OCI-LY1 (cell line): Measurements from ENCODE around the gene ZSCAN25.

Source experiments
- H2AFZ ChIP-seq: fragments of 200-600 bp; sonication (generic), shearing (Covaris generic); 2 replicates; pipeline ENCODE4 v1.6.0; 2014; ENCODE audit warnings: antibody characterized with exemption, mild to moderate bottlenecking, low read length
- H3F3A ChIP-seq: fragments of 200-600 bp; sonication (generic), shearing (Covaris generic); 2 replicates; pipeline ENCODE4 v1.6.0; 2014; ENCODE audit warnings: mild to moderate bottlenecking, antibody characterized with exemption, low read length, moderate library complexity; ENCODE audit not compliant: insufficient read depth
- H3K27ac ChIP-seq: fragments of 200-600 bp; sonication (generic); 2 replicates; pipeline ENCODE4 v1.5.1; 2014; ENCODE audit warnings: low read length, mixed run types, mild to moderate bottlenecking, low read depth; ENCODE audit not compliant: poor library complexity, severe bottlenecking
- H3K27me3 ChIP-seq: fragments of 200-600 bp; sonication (generic); 2 replicates; pipeline ENCODE4 v1.6.0; 2014; ENCODE audit warnings: antibody characterized with exemption, mild to moderate bottlenecking, low read length, moderate library complexity; ENCODE audit not compliant: insufficient read depth
- H3K36me3 ChIP-seq: fragments of 200-600 bp; sonication (generic); 2 replicates; pipeline ENCODE4 v1.6.1; 2014; ENCODE audit warnings: mild to moderate bottlenecking, antibody characterized with exemption, low read length, moderate library complexity, mixed read lengths; ENCODE audit not compliant: insufficient read depth
- H3K4me1 ChIP-seq: fragments of 200-600 bp; sonication (generic); 2 replicates; pipeline ENCODE4 v1.5.1; 2014; ENCODE audit warnings: mild to moderate bottlenecking, low read length, moderate library complexity; ENCODE audit not compliant: insufficient read depth, severe bottlenecking
- H3K4me2 ChIP-seq: fragments of 200-600 bp; sonication (generic), shearing (Covaris generic); 2 replicates; pipeline ENCODE4 v1.6.1; 2014; ENCODE audit warnings: low read length
- H3K4me3 ChIP-seq: fragments of 200-600 bp; sonication (generic); 2 replicates; pipeline ENCODE4 v1.5.1; 2014; ENCODE audit warnings: low read length, low read depth, mild to moderate bottlenecking, mixed read lengths; ENCODE audit not compliant: poor library complexity, severe bottlenecking
- H3K79me2 ChIP-seq: fragments of 200-600 bp; shearing (Covaris generic); 2 replicates; pipeline ENCODE4 v1.6.1; 2016; ENCODE audit warnings: mixed run types, low read length, mixed read lengths; ENCODE audit not compliant: insufficient read depth
- H3K9ac ChIP-seq: fragments of 200-600 bp; sonication (generic), shearing (Covaris generic); 2 replicates; pipeline ENCODE4 v1.6.1; 2014; ENCODE audit warnings: mild to moderate bottlenecking, low read length, mixed read lengths
- H3K9me2 ChIP-seq: fragments of 200-600 bp; sonication (generic), shearing (Covaris generic); 2 replicates; pipeline ENCODE4 v1.6.1; 2014; ENCODE audit warnings: low read depth, mild to moderate bottlenecking, low read length, mixed read lengths
- H3K9me3 ChIP-seq: fragments of 200-600 bp; shearing (Covaris generic); 2 replicates; pipeline ENCODE4 v1.6.1; 2014; ENCODE audit warnings: low read length, mixed read lengths
- H4K20me1 ChIP-seq: fragments of 200-600 bp; sonication (generic), shearing (Covaris generic); 2 replicates; pipeline ENCODE4 v1.6.0; 2016; ENCODE audit warnings: mild to moderate bottlenecking, low read length; ENCODE audit not compliant: insufficient read depth
- EZH2 ChIP-seq: fragments of 200-600 bp; sonication (generic), shearing (Covaris generic); IDR thresholded peaks from 2 replicates; pipeline ENCODE4 v1.8.0; 2017; ENCODE audit warnings: borderline replicate concordance, mixed run types, mild to moderate bottlenecking, antibody characterized with exemption, low read length, moderate library complexity, mixed read lengths
- TF ChIP-seq, protein P1 (sequence below): fragments of 200-600 bp; sonication (generic), shearing (Covaris generic); IDR thresholded peaks from 2 replicates; pipeline ENCODE4 v1.5.1; 2017; ENCODE audit warnings: mild to moderate bottlenecking, antibody characterized with exemption, low read length, moderate library complexity, mixed read lengths

ZSCAN25 gene

DNA sequence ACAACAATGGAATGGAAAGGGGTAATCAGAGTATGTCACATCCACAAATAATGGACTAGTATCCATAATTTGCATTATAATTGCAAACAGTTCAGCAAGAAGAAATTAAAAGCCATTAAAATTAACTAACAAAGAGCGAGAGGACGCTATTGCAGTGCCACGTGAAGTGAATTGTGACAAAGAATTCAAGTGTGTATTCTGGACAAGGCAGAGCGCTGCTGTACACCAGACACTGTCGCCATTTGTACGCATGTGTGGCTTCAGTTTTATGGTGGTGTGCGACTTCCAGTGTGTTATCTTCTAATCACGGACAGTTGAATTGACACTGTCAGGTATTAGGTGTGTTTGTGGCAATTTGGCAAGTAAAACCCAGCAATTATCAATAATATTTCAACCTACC is 51.8 kb downstream of the ZSCAN25 start:
- Histone ChIP-seq H3K9ac (no peak overlapping the region), H3F3A (no peaks in the 10 kb centered on the region), H3K27ac (no peak overlapping the region), H3K4me3 (no peak overlapping the region), H3K36me3 (no peaks in the 10 kb centered on the region), H3K27me3 (no peaks in the 10 kb centered on the region), H4K20me1 (no peaks in the 10 kb centered on the region), H3K4me2 (no peak overlapping the region), H3K79me2 (no peaks in the 10 kb centered on the region), H2AFZ (no peak overlapping the region), H3K9me3 (no peaks in the 10 kb centered on the region), H3K4me1 (no peaks in the 10 kb centered on the region), H3K9me2 (no peaks in the 10 kb centered on the region)
- TF ChIP-seq EZH2 = no peak
- TF ChIP-seq, protein P1, sequence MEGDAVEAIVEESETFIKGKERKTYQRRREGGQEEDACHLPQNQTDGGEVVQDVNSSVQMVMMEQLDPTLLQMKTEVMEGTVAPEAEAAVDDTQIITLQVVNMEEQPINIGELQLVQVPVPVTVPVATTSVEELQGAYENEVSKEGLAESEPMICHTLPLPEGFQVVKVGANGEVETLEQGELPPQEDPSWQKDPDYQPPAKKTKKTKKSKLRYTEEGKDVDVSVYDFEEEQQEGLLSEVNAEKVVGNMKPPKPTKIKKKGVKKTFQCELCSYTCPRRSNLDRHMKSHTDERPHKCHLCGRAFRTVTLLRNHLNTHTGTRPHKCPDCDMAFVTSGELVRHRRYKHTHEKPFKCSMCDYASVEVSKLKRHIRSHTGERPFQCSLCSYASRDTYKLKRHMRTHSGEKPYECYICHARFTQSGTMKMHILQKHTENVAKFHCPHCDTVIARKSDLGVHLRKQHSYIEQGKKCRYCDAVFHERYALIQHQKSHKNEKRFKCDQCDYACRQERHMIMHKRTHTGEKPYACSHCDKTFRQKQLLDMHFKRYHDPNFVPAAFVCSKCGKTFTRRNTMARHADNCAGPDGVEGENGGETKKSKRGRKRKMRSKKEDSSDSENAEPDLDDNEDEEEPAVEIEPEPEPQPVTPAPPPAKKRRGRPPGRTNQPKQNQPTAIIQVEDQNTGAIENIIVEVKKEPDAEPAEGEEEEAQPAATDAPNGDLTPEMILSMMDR = no peak

GRCh38 chr7:99669782-99670181 is 53.0 kb downstream of the ZSCAN25 start:
- Histone ChIP-seq H3K79me2 (no peaks in the 10 kb centered on the region), H2AFZ (no peak overlapping the region), H3K4me1 (no peaks in the 10 kb centered on the region), H3K27me3 (no peaks in the 10 kb centered on the region), H3K9me3 (no peaks in the 10 kb centered on the region), H3K9ac (no peak overlapping the region), H3K9me2 (no peaks in the 10 kb centered on the region), H4K20me1 (no peaks in the 10 kb centered on the region), H3F3A (no peaks in the 10 kb centered on the region), H3K36me3 (no peaks in the 10 kb centered on the region), H3K4me2 (no peak overlapping the region), H3K4me3 (no peak overlapping the region), H3K27ac (no peak overlapping the region)
- no peak for TF ChIP-seq EZH2
- TF ChIP-seq, protein P1 = no peak

- no peaks in the 10 kb centered on the region for H3K27me3 ChIP-seq
- H3K36me3 ChIP-seq = no peaks in the 10 kb centered on the region
- H3K79me2 ChIP-seq = no peaks in the 10 kb centered on the region
- H3K9ac ChIP-seq = no peak overlapping the region
- H3K4me1 ChIP-seq = no peaks in the 10 kb centered on the region
- H3K4me2 ChIP-seq = no peak overlapping the region
- no peaks in the 10 kb centered on the region for H3F3A ChIP-seq
- no peak overlapping the region for H2AFZ ChIP-seq
- H3K4me3 ChIP-seq = no peak overlapping the region
- H3K27ac ChIP-seq = no peak overlapping the region
- no peak for TF ChIP-seq EZH2
- H3K9me3 ChIP-seq = no peaks in the 10 kb centered on the region
- H4K20me1 ChIP-seq = no peaks in the 10 kb centered on the region
- no peaks in the 10 kb centered on the region for H3K9me2 ChIP-seq
These were observed 55.8 kb downstream of the ZSCAN25 start for GRCh38 chr7:99672573-99672972.

DNA sequence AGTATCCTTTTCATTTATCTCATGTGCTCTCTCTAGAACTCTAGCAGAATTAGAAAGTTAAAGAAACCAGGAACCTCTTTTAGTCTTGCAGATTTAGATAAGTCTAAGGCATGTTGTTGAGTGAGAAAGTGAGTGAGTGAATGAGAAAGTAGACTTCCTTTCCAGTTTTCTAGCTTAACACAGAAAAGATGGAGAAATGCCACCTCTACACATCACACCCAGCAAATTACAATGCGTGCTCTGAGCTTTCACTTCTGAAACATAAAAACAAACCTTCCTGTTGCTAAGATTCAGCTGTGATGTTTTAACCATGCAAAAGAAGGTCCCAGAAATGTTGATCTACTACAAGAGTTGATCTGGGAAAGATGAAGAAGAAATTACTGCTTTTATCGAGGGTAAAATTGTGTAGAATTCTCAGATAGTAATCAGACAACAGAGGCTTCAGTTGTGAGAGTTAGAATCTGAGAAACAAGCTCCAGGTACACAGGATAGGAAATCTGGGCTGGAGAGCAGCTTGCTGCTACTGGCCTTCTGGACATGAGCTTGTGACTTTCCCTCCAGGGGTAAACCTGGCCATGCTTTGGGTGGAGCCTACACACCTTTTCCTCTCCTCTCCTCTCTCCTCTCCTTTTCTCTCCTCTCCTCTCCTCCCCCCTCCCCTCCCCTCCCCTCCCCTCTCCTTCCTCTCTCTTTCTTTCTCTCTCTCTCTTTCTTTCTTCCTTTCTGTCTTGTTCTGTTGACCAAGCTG is 58.4 kb downstream of the ZSCAN25 start:
- H3K9me3 ChIP-seq = no peaks in the 10 kb centered on the region
- no peaks in the 10 kb centered on the region for H3K9me2 ChIP-seq
- H3K9ac ChIP-seq = no peak overlapping the region
- H4K20me1 ChIP-seq = no peaks in the 10 kb centered on the region
- TF ChIP-seq, protein P1 = no peak
- TF ChIP-seq EZH2 = no peak
- H3K4me2 ChIP-seq = no peak overlapping the region
- H2AFZ ChIP-seq = no peak overlapping the region
- no peaks in the 10 kb centered on the region for H3K27me3 ChIP-seq
- H3K36me3 ChIP-seq = no peaks in the 10 kb centered on the region
- H3F3A ChIP-seq = no peaks in the 10 kb centered on the region
- no peaks in the 10 kb centered on the region for H3K4me1 ChIP-seq
- H3K4me3 ChIP-seq = no peak overlapping the region
- H3K79me2 ChIP-seq = no peaks in the 10 kb centered on the region
- no peak overlapping the region for H3K27ac ChIP-seq
